Ovary (tissue), 9 donors: ENCODE measurements around the gene ZSWIM5. TPM values are rescaled to one million over a fixed set of nuclear protein-coding genes. Genes with fewer than 3 reads are reported as not detected.

Source experiments
- DNase-seq, 5 donors: peaks; one replicate each; pipeline ENCODE4 v3.0.0-alpha.2; 2019 to 2020
- H3K27ac ChIP-seq, 2 donors: fragments of 200-600 bp; one replicate each; pipeline versions ENCODE4 v1.5.1 to v1.8.0; 2019 to 2022
- H3K27me3 ChIP-seq: fragments of 200-600 bp; one replicate; pipeline ENCODE4 v1.8.0; 2022
- H3K36me3 ChIP-seq: fragments of 200-600 bp; sonication (generic); one replicate; pipeline ENCODE4 v1.5.1; 2019
- H3K4me1 ChIP-seq: one replicate; pipeline ENCODE4 v1.8.1; 2013; ENCODE audit warnings: mild to moderate bottlenecking, moderate library complexity; ENCODE audit not compliant: insufficient read depth
- H3K4me3 ChIP-seq: fragments of 200-600 bp; sonication (generic); one replicate; pipeline ENCODE4 v1.5.1; 2017
- H3K9me3 ChIP-seq, 2 donors: fragments of 200-600 bp in 1 of 2; sonication (generic) in 1 of 2; one replicate each; pipeline versions ENCODE4 v1.5.1 to v1.8.1; 2013 to 2019; ENCODE audit warnings: mild to moderate bottlenecking in 1 of 2, moderate library complexity in 1 of 2
- CTCF ChIP-seq, 3 donors: fragments of 450-650 bp in 2 of 3; fragments of 200-600 bp in 1 of 3; IDR thresholded peaks; one replicate each; pipeline versions ENCODE4 v1.5.1 to v1.8.0; 2016 to 2022; ENCODE audit warnings: antibody characterized with exemption in 3 of 3, mild to moderate bottlenecking in 1 of 3
- EP300 ChIP-seq: sonication (generic); formaldehyde crosslinking; IDR thresholded peaks from one replicate; pipeline ENCODE4 v1.6.1; 2017; ENCODE audit warnings: antibody characterized with exemption
- POLR2A ChIP-seq: fragments of 450-650 bp; IDR thresholded peaks from one replicate; pipeline ENCODE4 v1.6.1; 2017; ENCODE audit warnings: antibody characterized with exemption, mild to moderate bottlenecking, moderate library complexity
- WGBS, 3 donors: extraction: QIAGEN DNeasy Blood & Tissue Kit in 1 of 3; methylation state at CpG; one replicate each; pipeline versions ENCODE4 v1.1.5 to v1.1.7; 2013 to 2017; 5-methylcytosine and 5-hydroxymethylcytosine counted together
- intact Hi-C, 4 donors: fragments of 100-400 bp; cut with DNase I; formaldehyde crosslinking; loops; one replicate each; pipeline versions ENCODE4 v1.11.0 to v1.15.1; 2022 to 2023
- polyA plus RNA-seq, 2 donors: library from polyadenylated mRNA; stranded (reverse); fragments of 200-250 nt in 1 of 2; fragments of 350-450 nt in 1 of 2; fragmentation: Illumina TruSeq in 1 of 2; extraction: RNeasy Lipid Tissue Mini Kit (QIAGEN cat#74804) in 1 of 2; gene quantifications; one replicate each; pipeline ENCODE4 v1.2.3, GENCODE V29; 2013 to 2014
- total RNA-seq, 7 donors: library from RNA; depleted of rRNA in 2 of 7; stranded (reverse); fragments of >200 nt in 2 of 7; fragmentation: NEBNext Ultra II Directional in 3 of 7; extraction: Animal tissue kit (Norgen Biotek cat#: 25700) in 3 of 7; gene quantifications; one replicate each; pipeline versions ENCODE4 v1.1.0 to v1.2.4, GENCODE V29; 2016 to 2023
- donor health status: DM: no; HTN: no; CAD: no; lungs with moderate emphysema.
- donor health status: DM: no; HTN: no; CAD: no.
- donor health status: Bipolar disorder and iron deficiency.
- donor health status: DM: yes; HTN: yes; CAD: no.
- donor health status: DM: no; HTN: no; CAD: no.
- donor health status: DM: yes; HTN: yes; CAD: no.

Gene ZSWIM5
- total and polyA plus RNA-seq, 9 donors: 6.0 to 13.3 (median 10.0) TPM

GRCh38 chr1:45051005-45051772 is 155.2 kb downstream of the ZSWIM5 start:
- Histone ChIP-seq H3K9me3 (no peaks in the 10 kb centered on the region), H3K4me1 (no peaks in the 10 kb centered on the region), H3K4me3 (no peak overlapping the region), H3K27me3 (no peaks in the 10 kb centered on the region), H3K27ac (no peak overlapping the region), H3K36me3 (no peaks in the 10 kb centered on the region)
- WGBS, 3 donors: 55 to 66% (median 58%) methylated on average over 2 of the region's 2 CpGs
- intact Hi-C loops: no loop called here
- no peak for TF ChIP-seq EP300
- TF ChIP-seq POLR2A: no peak
- no peak for TF ChIP-seq CTCF (IDR thresholded peaks at IDR 0.05)
- DNase-seq: no peak

- Histone ChIP-seq H3K4me3 (no peak overlapping the region), H3K36me3 (no peaks in the 10 kb centered on the region), H3K4me1 (no peaks in the 10 kb centered on the region), H3K27ac (no peak overlapping the region), H3K27me3 (no peaks in the 10 kb centered on the region), H3K9me3 (no peaks in the 10 kb centered on the region)
- TF ChIP-seq EP300 (no peak), CTCF (IDR thresholded peaks at IDR 0.05) (no peak), POLR2A (no peak)
- DNase-seq: no peak
- intact Hi-C loops: no loop called here
- 95 to 97% (median 97%) methylated on average over 5 of the region's 5 CpGs for WGBS, 3 donors
Observed at GRCh38 chr1:45047032-45047431, 159.4 kb downstream of the ZSWIM5 start.

GRCh38 chr1:45044916-45045315 is 161.5 kb downstream of the ZSWIM5 start:
- intact Hi-C loops: no loop called here
- Histone ChIP-seq H3K4me3 (no peak overlapping the region), H3K4me1 (no peaks in the 10 kb centered on the region), H3K36me3 (no peaks in the 10 kb centered on the region), H3K27me3 (no peaks in the 10 kb centered on the region), H3K9me3 (no peaks in the 10 kb centered on the region), H3K27ac (no peak overlapping the region)
- DNase-seq: no peak
- no peak for TF ChIP-seq EP300
- TF ChIP-seq POLR2A: no peak
- no peak for TF ChIP-seq CTCF (IDR thresholded peaks at IDR 0.05)
- WGBS, 3 donors: 85 to 95% (median 92%) methylated on average over 1 of the region's 1 CpG

- H3K4me3 ChIP-seq: no peak overlapping the region
- no peak for DNase-seq
- no peaks in the 10 kb centered on the region for H3K9me3 ChIP-seq
- no peaks in the 10 kb centered on the region for H3K36me3 ChIP-seq
- intact Hi-C loops: no loop called here
- no peak overlapping the region for H3K27ac ChIP-seq
- WGBS, 3 donors: 82 to 88% (median 84%) methylated on average over 5 of the region's 5 CpGs
- H3K4me1 ChIP-seq: no peaks in the 10 kb centered on the region
- TF ChIP-seq CTCF (IDR thresholded peaks at IDR 0.05) (no peak), EP300 (no peak)
- no peaks in the 10 kb centered on the region for H3K27me3 ChIP-seq
Observed at GRCh38 chr1:45043094-45043493, 163.3 kb downstream of the ZSWIM5 start.
